Liver (tissue), 9 donors: ENCODE results near the gene NXPE4. TPM values are rescaled to one million over a fixed set of nuclear protein-coding genes. Genes with fewer than 3 reads are reported as not detected.
A peak's percentile ranks its signal among the peaks of the same experiment; 100 is the strongest.
"Not testable (repeated sequence)": the region's sequence is repeated elsewhere in the genome, so short reads cannot be mapped to it uniquely, and the experiment has no call there.

Experiments used
- DNase-seq: peaks from one replicate; pipeline ENCODE4 v3.0.0-alpha.2; 2017; ENCODE audit warnings: low spot score
- H3K27ac ChIP-seq, 2 donors: one replicate each; pipeline ENCODE4 v1.7.0; 2013; ENCODE audit warnings: inconsistent platforms in 2 of 2, low read length in 2 of 2, control low read depth in 1 of 2, low read depth in 1 of 2, mild to moderate bottlenecking in 1 of 2
- H3K27me3 ChIP-seq, 4 donors: one replicate each; pipeline versions ENCODE4 v1.6.1 to v1.7.0; 2013; ENCODE audit warnings: low read length in 3 of 4, inconsistent platforms in 1 of 4, mild to moderate bottlenecking in 1 of 4, moderate library complexity in 1 of 4; ENCODE audit not compliant: control insufficient read depth in 4 of 4, insufficient read depth in 4 of 4
- H3K36me3 ChIP-seq, 4 donors: one replicate each; pipeline versions ENCODE4 v1.6.1 to v1.7.0; 2013; ENCODE audit warnings: low read length in 3 of 4, mild to moderate bottlenecking in 3 of 4, low read depth in 1 of 4, moderate library complexity in 1 of 4; ENCODE audit not compliant: control insufficient read depth in 4 of 4, insufficient read depth in 3 of 4
- H3K4me1 ChIP-seq, 4 donors: one replicate each; pipeline versions ENCODE4 v1.6.1 to v1.7.0; 2013; ENCODE audit warnings: low read length in 3 of 4, mild to moderate bottlenecking in 3 of 4, moderate library complexity in 1 of 4; ENCODE audit not compliant: control insufficient read depth in 4 of 4, insufficient read depth in 4 of 4
- H3K4me3 ChIP-seq, 3 donors: one replicate each; pipeline versions ENCODE4 v1.6.1 to v1.7.0; 2013; ENCODE audit warnings: low read length in 3 of 3, control low read depth in 1 of 3, low read depth in 1 of 3, mild to moderate bottlenecking in 1 of 3
- H3K9ac ChIP-seq, 2 donors: one replicate each; pipeline ENCODE4 v1.7.0; 2013; ENCODE audit warnings: low read length in 2 of 2, mild to moderate bottlenecking in 2 of 2, moderate library complexity in 2 of 2, control low read depth in 1 of 2, low read depth in 1 of 2
- H3K9me3 ChIP-seq, 4 donors: one replicate each; pipeline versions ENCODE4 v1.6.1 to v1.7.0; 2013; ENCODE audit warnings: low read length in 3 of 4; ENCODE audit not compliant: control insufficient read depth in 4 of 4
- CTCF ChIP-seq: fragments of 150-350 bp; IDR thresholded peaks from 2 replicates; pipeline ENCODE4 v1.5.1; 2017; ENCODE audit warnings: improper control_type of control experiment, low read depth, low read length; ENCODE audit not compliant: missing input control
- HNF4A ChIP-seq, 2 donors: conservative IDR thresholded peaks; 2 replicates each; pipeline ENCODE4 v1.6.1; 2016; ENCODE audit warnings: antibody characterized with exemption in 2 of 2, mild to moderate bottlenecking in 2 of 2
- JUND ChIP-seq, 2 donors: IDR thresholded peaks; 2 replicates each; pipeline ENCODE4 v1.6.1; 2016; ENCODE audit warnings: antibody characterized with exemption in 2 of 2
- MAX ChIP-seq: IDR thresholded peaks from 2 replicates; pipeline ENCODE4 v1.6.1; 2016; ENCODE audit warnings: antibody characterized with exemption
- NR2F2 ChIP-seq: IDR thresholded peaks from 2 replicates; pipeline ENCODE4 v1.6.1; 2016; ENCODE audit warnings: antibody characterized with exemption
- RAD21 ChIP-seq, 2 donors: IDR thresholded peaks; 2 replicates each; pipeline ENCODE4 v1.6.1; 2016; ENCODE audit warnings: antibody characterized with exemption in 2 of 2, mild to moderate bottlenecking in 2 of 2
- SP1 ChIP-seq: IDR thresholded peaks from 2 replicates; pipeline ENCODE4 v1.6.1; 2018; ENCODE audit warnings: antibody characterized with exemption, mild to moderate bottlenecking
- TAF1 ChIP-seq: conservative IDR thresholded peaks from 2 replicates; pipeline ENCODE4 v1.6.1; 2016; ENCODE audit warnings: antibody characterized with exemption, mild to moderate bottlenecking
- YY1 ChIP-seq: IDR thresholded peaks from 2 replicates; pipeline ENCODE4 v1.6.1; 2016; ENCODE audit warnings: antibody characterized with exemption, mild to moderate bottlenecking
- WGBS: extraction: QIAGEN DNeasy Blood & Tissue Kit; methylation state at CpG from one replicate; pipeline ENCODE4 v1.1.7; 2013; 5-methylcytosine and 5-hydroxymethylcytosine counted together
- polyA plus RNA-seq, 2 donors: library from polyadenylated mRNA; stranded (reverse) in 1 of 2; unstranded in 1 of 2; fragments of 200-250 nt in 1 of 2; fragments of >200 nt in 1 of 2; fragmentation: Nextera tagmentation in 1 of 2; extraction: Ambion mirVana in 1 of 2; gene quantifications; one replicate each; pipeline versions ENCODE4 v1.2.1 to v1.2.3, GENCODE V29; 2013 to 2015
- total RNA-seq, 2 donors: library from RNA; depleted of rRNA; stranded (reverse); fragments of >200 nt; gene quantifications; one replicate each; pipeline ENCODE4 v1.2.3, GENCODE V29; 2014
- donor health status: healthy.
- donor health status: healthy.
- donor health status: healthy.
- donor health status: healthy.
- donor health status: healthy.

Gene NXPE4
- total and polyA plus RNA-seq, 4 donors = not detected

GRCh38 chr11:114604179-114604813 lies 8.7 kb upstream of the NXPE4 start (continued):
- TF ChIP-seq YY1 (no peak), HNF4A (conservative IDR thresholded peaks at IDR 0.05) (no peak)

DNA sequence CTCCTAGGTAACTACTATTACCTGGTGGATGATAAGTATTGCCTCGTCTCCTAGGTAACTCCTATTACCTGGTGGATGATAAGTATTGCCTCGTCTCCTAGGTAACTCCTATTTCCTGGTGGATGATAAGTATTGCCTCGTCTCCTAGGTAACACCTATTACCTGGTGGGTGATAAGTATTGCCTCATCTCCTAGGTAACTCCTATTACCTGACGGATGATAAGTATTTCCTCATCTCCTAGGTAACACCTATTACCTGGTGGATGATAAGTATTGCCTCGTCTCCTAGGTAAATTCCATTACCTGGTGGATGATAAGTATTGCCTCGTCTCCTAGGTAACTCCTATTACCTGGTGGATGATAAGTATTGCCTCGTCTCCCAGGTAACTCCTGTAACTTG lies 7.6 kb upstream of the NXPE4 start:
- not testable (repeated sequence) for H3K4me3 ChIP-seq, H3K27ac ChIP-seq, H3K9ac ChIP-seq, H3K9me3 ChIP-seq, H3K4me1 ChIP-seq, DNase-seq, H3K36me3 ChIP-seq, H3K27me3 ChIP-seq
- 83% methylated on average over 7 of the region's 7 CpGs for WGBS

DNA sequence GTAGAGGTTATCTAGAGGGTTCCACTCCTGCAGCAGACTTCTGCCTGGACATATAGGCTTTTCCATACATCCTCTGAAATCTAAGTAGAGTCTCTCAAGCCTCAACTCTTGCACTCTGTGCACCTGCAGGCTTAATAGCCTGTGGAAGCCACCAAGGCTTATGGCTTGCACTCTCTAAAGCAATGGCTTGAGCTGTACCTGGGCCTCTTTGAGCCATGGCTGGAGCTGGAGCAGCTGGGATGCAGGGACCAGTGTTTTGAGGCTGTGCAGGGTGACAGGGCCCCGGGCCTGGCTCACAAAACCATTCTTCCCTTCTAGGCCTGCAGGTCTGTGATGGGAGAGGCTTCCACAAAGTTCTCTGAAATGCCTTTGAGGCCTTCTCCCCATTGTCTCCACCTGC lies 2.9 kb upstream of the NXPE4 start:
- no peak for TF ChIP-seq SP1
- no peak for TF ChIP-seq MAX
- WGBS = 74% methylated on average over 1 of the region's 1 CpG
- Histone ChIP-seq H3K27ac (no peak overlapping the region), H3K27me3 (no peaks in the 10 kb centered on the region), H3K4me1 (no peaks in the 10 kb centered on the region), H3K4me3 (no peak overlapping the region), H3K9ac (no peak overlapping the region), H3K36me3 (no peaks in the 10 kb centered on the region), H3K9me3 (no peaks in the 10 kb centered on the region)
- DNase-seq = peak; percentile 9

GRCh38 chr11:114596175-114596919 lies 761 bp upstream of the NXPE4 start:
- WGBS = 59% methylated on average over 1 of the region's 1 CpG

More at GRCh38 chr11:114596175-114596919, 761 bp upstream of the NXPE4 start:
- DNase-seq = no peak
- H3K9me3 ChIP-seq = peaks cover 0 to 3% (median 0%) of the 10 kb centered on the region in 4 donors
- no peaks in the 10 kb centered on the region for H3K36me3 ChIP-seq
- TF ChIP-seq NR2F2 = no peak
- no peak for TF ChIP-seq TAF1
- no peak for TF ChIP-seq RAD21 (IDR thresholded peaks at IDR 0.05)
- TF ChIP-seq JUND (IDR thresholded peaks at IDR 0.05) = no peak
- no peak for TF ChIP-seq CTCF
- H3K9ac ChIP-seq = no peak overlapping the region
- H3K27me3 ChIP-seq = no peaks in the 10 kb centered on the region
- no peak overlapping the region for H3K27ac ChIP-seq
- H3K4me3 ChIP-seq = no peak overlapping the region
- H3K4me1 ChIP-seq = no peaks in the 10 kb centered on the region
